ENCODE measurements around the gene LANCL3.

LANCL3 gene

GRCh38 chrX:37667141-37667540 is 95.7 kb downstream of the LANCL3 start:
- TF ChIP-seq POLR2AphosphoS5 (IDR thresholded peaks at IDR 0.05; ENCODE audit: low read depth, low read length) (no peak), REST (IDR thresholded peaks at IDR 0.05; ENCODE audit: insufficient read depth in 1 of 2, low read depth in 2 of 2, low read length in 2 of 2) (no peak)

DNA sequence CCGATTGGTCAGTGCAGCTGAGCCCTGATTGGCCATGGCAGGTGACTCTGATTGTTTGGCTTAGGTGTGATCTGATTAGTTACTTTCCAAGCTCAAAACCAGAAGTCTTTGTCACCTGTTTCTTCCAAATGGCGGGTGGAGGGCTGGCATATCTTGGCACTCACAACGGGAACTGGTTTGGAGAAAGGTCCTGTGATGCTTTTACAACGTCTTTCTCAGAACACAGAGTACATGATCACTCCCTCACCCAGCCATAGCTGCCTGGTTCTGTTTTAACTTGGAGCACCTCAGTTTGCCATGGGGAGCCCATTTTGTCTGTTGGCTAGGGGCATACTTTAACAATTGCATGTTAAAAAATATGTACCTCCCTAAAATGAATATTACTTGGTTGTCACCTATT is 101.1 kb downstream of the LANCL3 start:
- TF ChIP-seq REST (IDR thresholded peaks at IDR 0.05; ENCODE audit: insufficient read depth in 1 of 2, low read depth in 2 of 2, low read length in 2 of 2) (no peak), POLR2AphosphoS5 (IDR thresholded peaks at IDR 0.05; ENCODE audit: low read depth, low read length) (no peak), SIN3A (IDR thresholded peaks at IDR 0.05; ENCODE audit: borderline replicate concordance, insufficient read depth, low read length) (no peak), FOXP2 (optimal IDR thresholded peaks at IDR 0.05; ENCODE audit: borderline replicate concordance, extremely low read depth, extremely low read length, insufficient read depth) (no peak), TAF1 (IDR thresholded peaks at IDR 0.05; ENCODE audit: borderline replicate concordance, insufficient read depth, low read length) (no peak)

DNA sequence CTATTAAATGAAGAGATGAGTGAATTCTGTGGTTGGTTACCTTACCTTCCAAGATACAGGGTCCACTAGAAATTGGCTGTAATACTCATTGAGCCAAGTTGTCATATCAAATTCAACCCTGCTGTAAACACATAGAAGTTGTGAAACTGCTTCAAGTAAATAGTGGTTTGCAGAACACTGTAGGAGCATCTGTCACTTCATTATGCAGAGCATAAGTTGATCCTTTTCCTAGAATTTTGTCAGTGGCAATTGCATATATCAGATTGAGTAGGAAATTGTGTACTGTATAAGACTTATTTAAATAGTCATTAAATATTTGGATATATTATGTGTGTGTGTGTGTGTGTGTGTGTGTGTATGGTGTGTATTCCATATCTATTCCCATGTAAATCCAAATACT is 105.3 kb downstream of the LANCL3 start:
- TF ChIP-seq FOXP2 (optimal IDR thresholded peaks at IDR 0.05; ENCODE audit: borderline replicate concordance, extremely low read depth, extremely low read length, insufficient read depth): no peak

GRCh38 chrX:37677243-37677642 is 105.8 kb downstream of the LANCL3 start:
- TF ChIP-seq SIN3A (IDR thresholded peaks at IDR 0.05; ENCODE audit: borderline replicate concordance, insufficient read depth, low read length) (no peak), REST (IDR thresholded peaks at IDR 0.05; ENCODE audit: insufficient read depth in 1 of 2, low read depth in 2 of 2, low read length in 2 of 2) (no peak), FOXP2 (optimal IDR thresholded peaks at IDR 0.05; ENCODE audit: borderline replicate concordance, extremely low read depth, extremely low read length, insufficient read depth) (no peak), TAF1 (IDR thresholded peaks at IDR 0.05; ENCODE audit: borderline replicate concordance, insufficient read depth, low read length) (no peak), POLR2AphosphoS5 (IDR thresholded peaks at IDR 0.05; ENCODE audit: low read depth, low read length) (no peak)

DNA sequence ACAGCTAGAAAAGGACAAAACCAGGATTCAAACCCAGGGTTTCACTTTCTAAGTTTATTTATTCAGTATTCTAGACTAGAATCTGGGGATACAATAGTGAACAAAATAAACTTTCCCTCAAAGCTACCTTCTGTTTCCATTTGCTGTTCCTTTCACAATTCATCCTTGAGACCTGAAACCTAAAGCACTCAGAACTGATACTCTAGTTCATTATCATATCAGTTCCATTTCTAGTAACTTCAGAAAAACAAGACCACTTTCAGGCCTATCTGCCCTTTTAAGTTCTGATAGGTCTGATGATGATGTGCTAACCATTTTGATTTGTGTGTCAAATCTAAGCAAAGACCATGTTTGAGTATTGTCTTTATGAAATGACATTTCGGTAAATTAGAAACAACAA is 106.3 kb downstream of the LANCL3 start:
- no peak for TF ChIP-seq POLR2AphosphoS5 (IDR thresholded peaks at IDR 0.05; ENCODE audit: low read depth, low read length)
- TF ChIP-seq FOXP2 (optimal IDR thresholded peaks at IDR 0.05; ENCODE audit: borderline replicate concordance, extremely low read depth, extremely low read length, insufficient read depth): no peak
- TF ChIP-seq SIN3A (IDR thresholded peaks at IDR 0.05; ENCODE audit: borderline replicate concordance, insufficient read depth, low read length): no peak
- no peak for TF ChIP-seq TAF1 (IDR thresholded peaks at IDR 0.05; ENCODE audit: borderline replicate concordance, insufficient read depth, low read length)
- no peak for TF ChIP-seq REST (IDR thresholded peaks at IDR 0.05; ENCODE audit: insufficient read depth in 1 of 2, low read depth in 2 of 2, low read length in 2 of 2)
